Breast epithelium (tissue), 4 donors: Measurements from ENCODE around the gene DUSP21. TPM values are rescaled to one million over a fixed set of nuclear protein-coding genes. Genes with fewer than 3 reads are reported as not detected.

Experiments used
- DNase-seq, 2 donors: peaks; one replicate each; pipeline ENCODE4 v3.0.0-alpha.2; 2019; ENCODE audit warnings: low spot score in 2 of 2
- H3K27ac ChIP-seq, 2 donors: fragments of 200-600 bp; sonication (generic) in 1 of 2; one replicate each; pipeline ENCODE4 v1.5.1; 2016 to 2019; ENCODE audit warnings: mild to moderate bottlenecking in 1 of 2
- H3K27me3 ChIP-seq, 2 donors: fragments of 200-600 bp; sonication (generic) in 1 of 2; one replicate each; pipeline versions ENCODE4 v1.5.1 to v1.6.0; 2017 to 2019; ENCODE audit warnings: control low read depth in 1 of 2, mild to moderate bottlenecking in 1 of 2
- H3K36me3 ChIP-seq: fragments of 200-600 bp; one replicate; pipeline ENCODE4 v1.5.1; 2019
- H3K4me1 ChIP-seq, 2 donors: fragments of 200-600 bp; sonication (generic); one replicate each; pipeline ENCODE4 v1.5.1; 2016 to 2019; ENCODE audit warnings: control low read depth in 1 of 2
- H3K4me3 ChIP-seq, 3 donors: fragments of 200-600 bp; sonication (generic); 1 replicate in 2 of 3; 2 replicates in 1 of 3; pipeline ENCODE4 v1.5.1; 2016 to 2019; ENCODE audit warnings: mild to moderate bottlenecking in 3 of 3, moderate library complexity in 2 of 3
- H3K9me3 ChIP-seq, 2 donors: fragments of 200-600 bp; sonication (generic) in 1 of 2; one replicate each; pipeline ENCODE4 v1.5.1; 2016 to 2019; ENCODE audit warnings: control low read depth in 1 of 2
- POLR2A ChIP-seq: fragments of 450-650 bp; IDR thresholded peaks from one replicate; pipeline ENCODE4 v1.6.1; 2016; ENCODE audit warnings: antibody characterized with exemption, mild to moderate bottlenecking, moderate library complexity
- POLR2AphosphoS5 ChIP-seq, 3 donors: sonication (generic); formaldehyde crosslinking; IDR thresholded peaks; one replicate each; pipeline ENCODE4 v1.6.1; 2017; ENCODE audit warnings: antibody characterized with exemption in 3 of 3
- intact Hi-C: fragments of 100-400 bp; cut with DNase I; formaldehyde crosslinking; loops from one replicate; pipeline ENCODE4 v1.15.1; 2023; ENCODE audit warnings: low total_unique reads
- total RNA-seq, 3 donors: library from RNA; depleted of rRNA; stranded (reverse); fragments of >200 nt; gene quantifications; one replicate each; pipeline ENCODE4 v1.1.0, GENCODE V29; 2016
- TF ChIP-seq, protein P1 (sequence below), 3 donors: fragments of 450-650 bp; IDR thresholded peaks; one replicate each; pipeline ENCODE4 v1.5.1; 2016 to 2017; ENCODE audit warnings: antibody characterized with exemption in 3 of 3, mild to moderate bottlenecking in 3 of 3, moderate library complexity in 3 of 3

The DUSP21 gene
- not detected for total RNA-seq

DNA sequence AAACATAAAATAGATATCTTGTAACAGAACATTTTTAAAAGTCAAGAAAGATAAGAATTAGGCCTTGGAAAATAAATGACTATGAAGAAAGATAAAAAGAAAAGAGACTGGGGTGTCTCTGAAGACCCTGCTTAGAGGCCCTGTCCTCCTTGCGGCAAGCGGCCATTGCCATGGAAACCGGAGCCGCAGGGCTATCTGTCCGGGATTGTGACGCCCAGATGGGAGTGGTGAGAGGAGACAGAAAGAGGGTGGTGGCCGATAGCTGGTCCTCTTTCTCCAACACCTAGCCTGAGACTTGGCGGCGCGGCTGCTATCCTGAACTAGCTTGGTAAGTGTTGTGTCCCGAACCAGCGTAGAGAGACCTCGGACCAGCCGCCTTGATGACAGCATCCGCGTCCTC, at the start of gene DUSP21:
Gene DUSP21, plus strand, starts transcription at position 269 of the 400 bp plus-strand sequence. Its CDS starts 112 bp downstream, at position 381.
- Histone ChIP-seq H3K4me3 (no peak within 1 kb of the TSS), H3K36me3 (no peaks in the 10 kb centered on the region), H3K4me1 (no peaks in the 10 kb centered on the region), H3K27me3 (no peaks in the 10 kb centered on the region), H3K9me3 (no peaks in the 10 kb centered on the region), H3K27ac (no peak within 1 kb of the TSS)
- no peak for DNase-seq
- TF ChIP-seq POLR2AphosphoS5 (IDR thresholded peaks at IDR 0.05): no peak
- intact Hi-C loops: no loop called here

DNA sequence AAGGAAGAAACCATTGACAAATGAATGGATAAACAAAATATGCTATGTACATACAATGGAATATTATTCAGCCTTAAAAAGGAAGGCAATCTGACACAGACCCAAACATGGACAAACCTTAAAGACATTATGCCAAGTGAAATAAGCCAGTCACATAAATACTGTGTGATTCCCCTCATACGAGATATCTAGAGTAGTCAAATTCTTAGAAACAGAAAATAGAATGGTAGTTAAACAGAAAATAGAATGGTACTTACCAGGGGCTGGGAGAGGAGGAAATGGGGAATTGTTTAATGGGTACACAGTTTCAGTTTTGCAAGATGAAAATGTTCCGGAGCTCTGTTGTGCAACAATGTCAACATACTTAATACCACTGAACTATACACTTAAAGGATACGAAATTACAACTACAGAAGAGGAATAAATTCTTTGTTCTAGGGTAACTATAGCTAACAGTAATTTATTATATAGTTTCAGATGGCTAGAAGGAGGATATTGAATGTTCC, 47.8 kb upstream of the DUSP21 start:
- DNase-seq: no peak
- H3K4me3 ChIP-seq: no peak overlapping the region
- H3K27ac ChIP-seq: no peak overlapping the region
- TF ChIP-seq POLR2A (no peak), POLR2AphosphoS5 (IDR thresholded peaks at IDR 0.05) (no peak)
- TF ChIP-seq, protein P1, sequence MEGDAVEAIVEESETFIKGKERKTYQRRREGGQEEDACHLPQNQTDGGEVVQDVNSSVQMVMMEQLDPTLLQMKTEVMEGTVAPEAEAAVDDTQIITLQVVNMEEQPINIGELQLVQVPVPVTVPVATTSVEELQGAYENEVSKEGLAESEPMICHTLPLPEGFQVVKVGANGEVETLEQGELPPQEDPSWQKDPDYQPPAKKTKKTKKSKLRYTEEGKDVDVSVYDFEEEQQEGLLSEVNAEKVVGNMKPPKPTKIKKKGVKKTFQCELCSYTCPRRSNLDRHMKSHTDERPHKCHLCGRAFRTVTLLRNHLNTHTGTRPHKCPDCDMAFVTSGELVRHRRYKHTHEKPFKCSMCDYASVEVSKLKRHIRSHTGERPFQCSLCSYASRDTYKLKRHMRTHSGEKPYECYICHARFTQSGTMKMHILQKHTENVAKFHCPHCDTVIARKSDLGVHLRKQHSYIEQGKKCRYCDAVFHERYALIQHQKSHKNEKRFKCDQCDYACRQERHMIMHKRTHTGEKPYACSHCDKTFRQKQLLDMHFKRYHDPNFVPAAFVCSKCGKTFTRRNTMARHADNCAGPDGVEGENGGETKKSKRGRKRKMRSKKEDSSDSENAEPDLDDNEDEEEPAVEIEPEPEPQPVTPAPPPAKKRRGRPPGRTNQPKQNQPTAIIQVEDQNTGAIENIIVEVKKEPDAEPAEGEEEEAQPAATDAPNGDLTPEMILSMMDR (IDR thresholded peaks at IDR 0.05): no peak
- H3K9me3 ChIP-seq: no peaks in the 10 kb centered on the region
- intact Hi-C loops: no loop called here
- H3K27me3 ChIP-seq: peaks cover 0 to 7% of the 10 kb centered on the region in 2 donors
- H3K4me1 ChIP-seq: no peaks in the 10 kb centered on the region
- H3K36me3 ChIP-seq: no peaks in the 10 kb centered on the region

DNA sequence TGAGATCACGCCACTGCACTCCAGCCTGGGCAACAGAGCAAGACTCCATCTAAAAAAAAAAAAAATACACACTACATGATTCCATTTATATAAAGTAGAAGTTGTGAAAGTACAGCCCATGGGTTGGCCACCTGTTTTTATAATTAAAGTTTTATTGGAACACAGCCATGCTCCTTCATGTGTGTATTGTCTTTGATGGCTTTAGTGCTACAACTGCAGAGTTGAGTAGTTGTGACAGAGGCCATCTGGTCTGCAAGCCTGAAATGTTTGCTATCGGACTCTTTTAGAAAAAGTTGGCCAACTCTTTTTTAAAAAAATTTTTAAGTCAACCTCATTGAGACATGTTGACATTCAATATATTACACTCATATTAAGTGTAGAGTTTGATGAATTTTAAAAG, 41.2 kb upstream of the DUSP21 start:
- Histone ChIP-seq H3K27me3 (no peaks in the 10 kb centered on the region), H3K27ac (no peak overlapping the region), H3K4me1 (no peaks in the 10 kb centered on the region), H3K9me3 (peaks cover 0 to 5% of the 10 kb centered on the region in 2 donors), H3K36me3 (no peaks in the 10 kb centered on the region), H3K4me3 (no peak overlapping the region)
- no peak for TF ChIP-seq POLR2AphosphoS5 (IDR thresholded peaks at IDR 0.05)
- no peak for TF ChIP-seq POLR2A
- TF ChIP-seq, protein P1 (IDR thresholded peaks at IDR 0.05): no peak
- intact Hi-C loops: no loop called here
- no peak for DNase-seq

DNA sequence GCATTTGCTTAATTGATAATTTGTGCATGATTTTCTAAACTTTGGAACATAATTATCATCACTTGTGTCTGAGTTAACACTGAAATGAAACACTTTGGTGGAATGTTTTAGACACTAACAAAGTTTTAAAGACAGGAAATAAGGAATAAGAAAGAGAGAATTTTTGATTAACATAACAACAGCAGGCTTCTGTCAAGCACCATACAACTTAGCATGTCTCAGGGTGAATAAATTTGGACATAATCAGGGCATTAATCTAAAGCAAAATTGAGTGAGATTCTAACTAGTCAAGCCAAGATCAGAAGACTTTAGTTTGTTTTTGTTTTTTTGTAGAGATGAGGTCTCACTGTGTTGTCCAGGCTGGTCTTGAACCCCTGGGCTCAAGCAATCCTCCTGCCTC, 28.1 kb upstream of the DUSP21 start:
- TF ChIP-seq, protein P1 (IDR thresholded peaks at IDR 0.05): no peak
- TF ChIP-seq POLR2AphosphoS5 (IDR thresholded peaks at IDR 0.05) (no peak), POLR2A (no peak)
- Histone ChIP-seq H3K9me3 (no peaks in the 10 kb centered on the region), H3K27ac (no peak overlapping the region)

GRCh38 chrX:44816367-44816766, 27.5 kb upstream of the DUSP21 start:
- no peak overlapping the region for H3K27ac ChIP-seq
- intact Hi-C loops: no loop called here

More for the DNA sequence above, 28.1 kb upstream of the DUSP21 start:
- Histone ChIP-seq H3K4me1 (no peaks in the 10 kb centered on the region), H3K4me3 (no peak overlapping the region), H3K27me3 (peaks cover 0 to 4% of the 10 kb centered on the region in 2 donors), H3K36me3 (no peaks in the 10 kb centered on the region)
- intact Hi-C loops: no loop called here
- no peak for DNase-seq

More at GRCh38 chrX:44816367-44816766, 27.5 kb upstream of the DUSP21 start:
- no peak for TF ChIP-seq POLR2A
- no peak for TF ChIP-seq POLR2AphosphoS5 (IDR thresholded peaks at IDR 0.05)
- TF ChIP-seq, protein P1 (IDR thresholded peaks at IDR 0.05): no peak
- Histone ChIP-seq H3K9me3 (no peaks in the 10 kb centered on the region), H3K4me1 (no peaks in the 10 kb centered on the region), H3K27me3 (peaks cover 0 to 3% of the 10 kb centered on the region in 2 donors), H3K36me3 (no peaks in the 10 kb centered on the region), H3K4me3 (no peak overlapping the region)
- no peak for DNase-seq
